Measurements from ENCODE around the gene CCDC92. TPM values are rescaled to one million over a fixed set of nuclear protein-coding genes. Genes with fewer than 3 reads are reported as not detected.

CCDC92 gene
- total RNA-seq, 1 experiment from 2014 or later: 7.4 TPM

DNA sequence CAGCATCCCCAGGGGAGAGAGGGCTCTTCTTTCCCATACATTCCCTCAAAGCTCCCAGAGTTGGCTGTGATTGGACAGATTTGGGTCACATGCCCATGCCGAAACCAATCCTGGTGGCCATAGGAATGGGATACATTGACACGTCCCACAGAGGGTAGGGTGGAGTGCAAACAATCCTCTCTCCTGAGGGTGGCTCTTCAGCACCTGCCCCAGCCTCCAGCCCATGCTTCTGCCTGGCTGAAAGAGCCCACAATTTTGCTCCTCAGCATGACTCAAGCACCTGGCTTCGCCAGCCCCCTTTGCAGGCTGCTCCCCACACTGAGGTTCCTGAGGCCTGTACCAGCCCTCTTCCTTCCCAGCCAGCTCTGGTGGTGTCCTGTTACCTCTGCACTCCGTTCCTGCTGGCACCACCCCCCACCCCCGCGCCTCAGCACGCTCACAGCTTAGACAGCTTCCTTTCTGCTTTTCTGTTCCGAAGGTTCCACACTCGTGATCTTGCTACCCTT, 71.7 kb downstream of the CCDC92 start:
- no peak overlapping the region for H3K4me3 ChIP-seq
- no peak for DNase-seq
- H3K9me3 ChIP-seq: no peaks in the 10 kb centered on the region
- no peaks in the 10 kb centered on the region for H3K36me3 ChIP-seq
- no peaks in the 10 kb centered on the region; the same call in 1 of the 2 replicates for H3K27me3 ChIP-seq

DNA sequence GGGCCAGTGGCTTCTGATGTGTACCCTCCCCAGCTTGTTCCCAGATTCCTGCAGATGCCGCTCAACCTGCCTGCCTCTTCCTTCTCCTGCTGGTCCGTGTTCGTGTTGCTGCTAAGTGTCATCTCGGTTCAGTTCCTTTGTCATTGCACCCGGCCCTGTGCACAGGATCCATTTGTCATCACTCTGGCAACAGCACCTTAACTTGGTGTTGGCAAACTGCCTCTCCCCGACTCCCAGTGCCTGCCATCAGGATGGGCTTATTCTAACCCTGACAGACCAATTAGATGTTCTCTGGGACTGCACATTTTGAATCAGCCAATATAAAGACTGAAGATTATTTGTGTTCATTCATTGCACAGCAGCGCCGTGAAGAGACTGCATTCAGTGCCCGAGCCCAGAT, 73.3 kb downstream of the CCDC92 start:
- no peak for DNase-seq
- Histone ChIP-seq H3K4me3 (no peak overlapping the region), H3K9me3 (no peaks in the 10 kb centered on the region), H3K36me3 (no peaks in the 10 kb centered on the region), H3K27me3 (no peaks in the 10 kb centered on the region; the same call in 1 of the 2 replicates)

DNA sequence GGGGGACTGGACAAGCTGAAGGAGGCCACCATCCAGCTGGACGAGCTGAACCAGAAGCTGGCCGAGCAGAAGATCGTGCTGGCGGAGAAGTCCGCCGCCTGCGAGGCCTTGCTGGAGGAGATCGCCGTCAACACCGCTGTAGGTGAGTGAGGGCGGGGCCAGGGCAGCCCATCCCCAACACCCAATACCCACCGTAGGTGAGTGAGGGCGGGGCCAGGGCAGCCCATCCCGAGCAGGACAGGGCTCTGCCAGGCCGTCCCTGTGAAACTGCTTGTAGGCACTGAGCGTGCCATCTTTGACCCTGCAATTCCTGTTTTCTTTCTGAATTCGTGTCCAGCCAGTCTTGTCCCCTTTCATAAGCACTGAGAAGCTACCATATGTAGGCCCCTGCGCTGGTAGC, 74.0 kb downstream of the CCDC92 start:
- DNase-seq: no peak
- no peak overlapping the region for H3K4me3 ChIP-seq
- no peaks in the 10 kb centered on the region for H3K9me3 ChIP-seq
- no peaks in the 10 kb centered on the region for H3K27me3 ChIP-seq
- H3K36me3 ChIP-seq: no peaks in the 10 kb centered on the region

GRCh38 chr12:123897221-123897620, 75.4 kb downstream of the CCDC92 start:
- Histone ChIP-seq H3K27me3 (no peaks in the 10 kb centered on the region), H3K36me3 (no peaks in the 10 kb centered on the region), H3K4me3 (peak overlapping the region; percentile 25), H3K9me3 (no peaks in the 10 kb centered on the region)
- DNase-seq: peak; percentile 84

DNA sequence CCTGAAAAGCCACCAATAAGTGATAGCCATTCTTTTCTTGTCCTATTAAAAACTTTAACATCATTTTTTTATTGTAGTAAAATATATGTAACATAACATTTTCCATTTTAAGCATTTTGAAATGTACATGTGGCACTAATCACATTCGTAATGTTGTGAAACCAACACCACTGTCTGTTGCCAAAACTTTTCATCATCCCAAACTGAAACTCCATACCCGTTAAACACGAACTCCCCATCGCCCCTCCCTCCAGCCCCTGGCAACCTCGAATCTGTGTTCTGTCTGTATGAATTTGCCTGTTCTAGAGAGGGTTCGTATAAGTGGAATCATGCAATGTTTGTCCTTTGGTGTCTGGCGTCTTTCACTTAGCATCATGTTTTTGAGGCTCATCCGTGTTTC, 75.9 kb downstream of the CCDC92 start:
- Histone ChIP-seq H3K27me3 (no peaks in the 10 kb centered on the region), H3K36me3 (no peaks in the 10 kb centered on the region), H3K4me3 (peak overlapping the region; percentile 25), H3K9me3 (no peaks in the 10 kb centered on the region)
- peak; percentile 50 for DNase-seq

GRCh38 chr12:123895451-123895850, 77.2 kb downstream of the CCDC92 start:
- Histone ChIP-seq H3K27me3 (no peaks in the 10 kb centered on the region), H3K4me3 (no peak overlapping the region), H3K9me3 (no peaks in the 10 kb centered on the region), H3K36me3 (no peaks in the 10 kb centered on the region)
- DNase-seq: no peak

DNA sequence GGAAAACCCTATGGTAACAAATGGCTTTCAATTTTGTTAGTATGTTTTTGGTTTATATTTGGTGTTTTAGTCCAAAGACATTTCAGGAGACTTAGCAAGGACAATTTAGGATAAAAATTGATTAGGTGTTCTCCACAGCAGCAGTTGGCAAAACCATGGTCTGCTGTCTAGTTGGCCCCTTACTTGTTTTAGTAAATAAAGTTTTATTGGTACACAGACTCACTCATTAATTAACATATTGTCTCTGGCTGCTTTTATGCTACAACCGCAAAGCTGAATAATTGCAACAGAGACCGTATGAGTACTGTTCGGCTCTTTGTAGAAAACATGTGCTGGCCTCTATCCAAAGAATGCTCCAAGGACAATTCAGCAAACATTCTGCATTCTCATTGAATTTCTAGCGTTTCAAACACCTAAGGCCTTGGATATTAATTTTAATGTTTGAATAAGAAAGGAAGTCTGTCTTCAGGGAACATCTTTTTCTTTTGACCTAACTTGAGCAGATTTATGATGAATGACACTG, 77.7 kb downstream of the CCDC92 start:
- no peak for DNase-seq

DNA sequence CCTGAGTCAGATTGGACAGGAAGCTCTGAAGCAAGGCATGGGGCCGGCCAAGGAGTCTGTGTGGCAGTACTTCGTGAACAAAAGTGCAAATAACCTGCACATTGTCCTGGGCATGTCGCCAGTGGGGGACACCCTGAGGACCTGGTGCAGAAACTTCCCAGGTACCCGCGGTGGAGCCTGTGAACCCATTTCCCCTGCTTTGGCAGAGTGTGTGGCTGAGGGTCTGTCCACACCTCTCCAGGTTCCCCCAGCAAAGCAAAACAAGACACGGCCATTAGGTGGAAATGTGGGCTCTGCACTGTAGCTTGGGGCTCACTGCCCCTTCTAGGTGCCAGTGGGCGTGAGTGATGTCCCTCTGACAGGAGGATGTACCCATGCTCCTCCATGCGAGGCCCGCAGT, 79.4 kb downstream of the CCDC92 start:
- DNase-seq: no peak
- H3K36me3 ChIP-seq: no peaks in the 10 kb centered on the region

More for the DNA sequence above, 77.7 kb downstream of the CCDC92 start:
- H3K27me3 ChIP-seq: no peaks in the 10 kb centered on the region
- H3K4me3 ChIP-seq: no peak overlapping the region
- no peaks in the 10 kb centered on the region for H3K9me3 ChIP-seq
- no peaks in the 10 kb centered on the region for H3K36me3 ChIP-seq

GRCh38 chr12:123892853-123893252, 79.8 kb downstream of the CCDC92 start:
- Histone ChIP-seq H3K36me3 (no peaks in the 10 kb centered on the region), H3K9me3 (no peaks in the 10 kb centered on the region), H3K4me3 (no peak overlapping the region), H3K27me3 (no peaks in the 10 kb centered on the region)
- no peak for DNase-seq

More for the DNA sequence above, 79.4 kb downstream of the CCDC92 start:
- no peaks in the 10 kb centered on the region for H3K9me3 ChIP-seq
- H3K27me3 ChIP-seq: no peaks in the 10 kb centered on the region
- no peak overlapping the region for H3K4me3 ChIP-seq

DNA sequence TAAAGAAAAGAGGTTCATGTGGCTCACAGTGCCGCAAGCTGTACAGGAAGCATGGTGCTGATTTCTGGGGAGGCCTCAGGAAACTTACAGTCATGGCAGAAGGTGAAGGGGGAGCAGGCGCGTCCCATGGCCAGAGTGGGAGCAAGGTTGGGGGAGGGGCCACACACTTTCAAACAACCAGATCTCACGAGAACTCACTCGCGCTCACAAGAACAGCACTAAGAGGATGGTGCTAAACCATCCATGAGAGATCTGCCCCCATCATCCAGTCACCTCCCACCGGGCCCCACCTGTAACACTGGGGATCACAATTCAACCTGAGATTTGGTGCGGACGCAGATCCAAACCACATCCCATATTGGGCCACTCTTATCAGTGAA, 80.5 kb downstream of the CCDC92 start:
- no peaks in the 10 kb centered on the region for H3K9me3 ChIP-seq
- no peaks in the 10 kb centered on the region for H3K36me3 ChIP-seq
- no peak for DNase-seq
- H3K4me3 ChIP-seq: no peak overlapping the region
- H3K27me3 ChIP-seq: no peaks in the 10 kb centered on the region; the same call in 1 of the 2 replicates

DNA sequence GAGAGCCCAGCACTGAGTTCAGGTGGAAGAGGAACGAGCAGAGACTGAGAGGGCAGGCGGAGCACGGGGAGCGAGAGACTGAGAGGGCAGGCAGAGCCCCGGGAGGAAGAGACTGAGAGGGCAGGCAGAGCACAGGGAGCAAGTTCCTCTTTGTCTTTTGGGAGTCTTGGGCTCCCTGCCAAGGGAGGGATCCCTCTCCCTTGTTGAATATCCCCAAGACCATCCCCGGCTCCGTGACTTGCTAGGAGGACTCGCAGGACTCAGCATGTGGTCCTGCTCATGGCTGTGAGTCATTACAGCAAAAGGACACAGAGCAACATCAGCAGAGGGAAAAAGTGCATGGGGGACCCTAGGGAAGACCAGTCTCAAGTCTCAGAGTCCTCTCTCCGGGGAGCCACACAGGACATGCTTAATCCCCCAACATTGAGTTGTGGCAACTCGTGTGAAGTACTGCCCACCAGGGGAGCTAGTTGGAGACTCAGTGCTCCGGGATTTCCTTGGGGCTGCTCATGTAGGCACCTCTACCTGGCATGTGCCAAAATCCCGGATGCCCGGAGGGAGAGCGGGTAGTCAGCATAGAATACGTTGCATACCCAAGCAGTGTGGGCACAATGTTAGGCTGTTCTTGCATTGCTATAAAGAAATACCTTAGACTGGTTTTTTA, 81.0 kb downstream of the CCDC92 start:
- H3K27me3 ChIP-seq: peaks cover 5% of the 10 kb centered on the region
- no peaks in the 10 kb centered on the region for H3K9me3 ChIP-seq
- DNase-seq: peak; percentile 42
- no peaks in the 10 kb centered on the region for H3K36me3 ChIP-seq
- H3K4me3 ChIP-seq: no peak overlapping the region

DNA sequence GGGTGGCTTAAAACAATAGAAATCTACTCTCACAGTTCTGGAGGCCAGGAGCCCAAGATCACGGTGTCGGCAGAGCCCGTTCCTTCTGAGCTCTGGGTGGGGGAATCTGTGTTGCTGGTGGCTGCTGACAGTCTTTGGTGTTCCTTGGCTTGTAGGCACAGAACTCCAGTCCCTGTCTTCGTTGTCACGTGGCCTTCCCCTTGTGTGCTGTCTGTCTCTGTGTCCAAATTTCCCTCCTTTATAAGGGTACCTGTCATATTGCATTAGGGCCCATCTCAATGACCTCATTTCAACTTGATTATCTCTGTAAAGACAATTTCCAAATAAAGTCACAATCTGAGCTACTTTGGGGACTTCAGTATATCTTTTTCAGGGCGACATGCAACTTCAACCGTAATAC, 81.6 kb downstream of the CCDC92 start:
- Histone ChIP-seq H3K27me3 (peaks cover 11% of the 10 kb centered on the region), H3K9me3 (no peaks in the 10 kb centered on the region), H3K36me3 (no peaks in the 10 kb centered on the region), H3K4me3 (no peak overlapping the region)
- no peak for DNase-seq

DNA sequence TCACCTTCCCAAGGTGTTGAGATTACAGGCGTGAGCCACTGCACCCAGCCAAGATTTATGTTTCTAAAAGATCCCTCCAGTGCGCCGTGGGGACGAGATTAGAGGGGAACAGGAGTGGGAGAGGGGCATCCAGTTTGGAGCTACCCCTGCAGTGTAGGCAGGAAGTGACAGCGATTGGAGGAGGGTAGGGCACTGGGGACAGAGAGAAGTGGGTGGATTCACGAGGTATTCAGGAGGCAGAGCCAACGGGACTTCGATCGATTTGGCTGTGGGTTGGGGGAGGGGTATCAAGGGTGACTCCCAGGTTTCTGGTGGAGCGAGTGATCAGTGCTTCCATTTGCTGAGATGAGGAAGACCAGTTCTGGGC, 82.1 kb downstream of the CCDC92 start:
- Histone ChIP-seq H3K4me3 (no peak overlapping the region), H3K9me3 (no peaks in the 10 kb centered on the region), H3K27me3 (peaks cover 16% of the 10 kb centered on the region), H3K36me3 (no peaks in the 10 kb centered on the region)
- no peak for DNase-seq

GRCh38 chr12:123889848-123890535, 82.6 kb downstream of the CCDC92 start:
- Histone ChIP-seq H3K9me3 (no peaks in the 10 kb centered on the region), H3K36me3 (no peaks in the 10 kb centered on the region), H3K4me3 (no peak overlapping the region), H3K27me3 (peaks cover 17% of the 10 kb centered on the region)
- DNase-seq: no peak

GRCh38 chr12:123888989-123889388, 83.6 kb downstream of the CCDC92 start:
- H3K36me3 ChIP-seq: no peaks in the 10 kb centered on the region
- H3K4me3 ChIP-seq: no peak overlapping the region
- no peaks in the 10 kb centered on the region for H3K9me3 ChIP-seq
- DNase-seq: no peak
- peaks cover 24% of the 10 kb centered on the region for H3K27me3 ChIP-seq

DNA sequence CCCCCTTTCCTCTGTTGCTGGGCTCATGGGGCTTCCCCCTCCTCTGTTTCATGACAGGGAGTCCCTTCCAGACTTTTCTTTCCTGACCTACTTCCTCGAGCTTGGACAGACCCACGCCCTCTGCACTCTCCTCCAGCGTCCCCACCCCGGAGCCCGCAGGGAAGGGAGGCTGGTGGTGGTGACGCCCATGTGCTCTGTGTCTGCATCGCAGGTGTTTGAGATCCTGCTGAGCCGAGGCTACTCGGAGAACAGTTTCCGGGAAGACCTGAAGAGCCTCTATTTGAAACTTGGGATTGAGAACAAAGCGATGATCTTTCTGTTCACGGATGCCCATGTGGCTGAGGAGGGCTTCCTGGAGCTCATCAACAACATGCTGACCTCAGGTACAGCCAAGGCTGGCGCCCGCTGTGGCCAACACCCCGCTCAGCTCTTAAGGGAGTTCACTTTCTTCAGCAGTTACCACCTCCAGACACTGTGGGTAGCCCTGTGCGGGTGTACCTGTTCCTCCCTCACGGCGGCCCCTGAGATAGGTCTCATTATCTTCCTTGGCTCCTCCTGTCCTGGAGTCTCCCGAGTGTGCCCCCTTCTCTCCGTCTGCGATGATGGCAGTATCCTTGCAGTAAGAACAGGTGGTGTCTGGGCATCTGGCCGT, 85.6 kb downstream of the CCDC92 start:
- no peak for DNase-seq
- H3K36me3 ChIP-seq: no peaks in the 10 kb centered on the region
- no peaks in the 10 kb centered on the region for H3K9me3 ChIP-seq
- H3K27me3 ChIP-seq: peaks cover 24% of the 10 kb centered on the region
- H3K4me3 ChIP-seq: no peak overlapping the region

GRCh38 chr12:123886258-123886657, 86.4 kb downstream of the CCDC92 start:
- Histone ChIP-seq H3K36me3 (no peaks in the 10 kb centered on the region), H3K9me3 (no peaks in the 10 kb centered on the region), H3K27me3 (peaks cover 28% of the 10 kb centered on the region), H3K4me3 (no peak overlapping the region)
- no peak for DNase-seq

Data from MG63 (cell line).